WI38 (cell line): ENCODE measurements around the gene HTR6.
"Not testable (repeated sequence)": the region's sequence is repeated elsewhere in the genome, so short reads cannot be mapped to it uniquely, and the experiment has no call there.

Source experiments
- H3K4me3 ChIP-seq: 2 replicates; pipeline ENCODE4 v1.5.1; 2011; ENCODE audit warnings: low read depth, mild to moderate bottlenecking, control low read depth, low read length
- CTCF ChIP-seq: IDR thresholded peaks from 2 replicates; pipeline ENCODE4 v1.5.1; 2012; ENCODE audit warnings: low read depth, mild to moderate bottlenecking, control low read depth, low read length

Gene HTR6

GRCh38 chr1:19630720-19631395 is 33.8 kb upstream of the HTR6 start:
- H3K4me3 ChIP-seq: no peak overlapping the region
- TF ChIP-seq CTCF: no peak

DNA sequence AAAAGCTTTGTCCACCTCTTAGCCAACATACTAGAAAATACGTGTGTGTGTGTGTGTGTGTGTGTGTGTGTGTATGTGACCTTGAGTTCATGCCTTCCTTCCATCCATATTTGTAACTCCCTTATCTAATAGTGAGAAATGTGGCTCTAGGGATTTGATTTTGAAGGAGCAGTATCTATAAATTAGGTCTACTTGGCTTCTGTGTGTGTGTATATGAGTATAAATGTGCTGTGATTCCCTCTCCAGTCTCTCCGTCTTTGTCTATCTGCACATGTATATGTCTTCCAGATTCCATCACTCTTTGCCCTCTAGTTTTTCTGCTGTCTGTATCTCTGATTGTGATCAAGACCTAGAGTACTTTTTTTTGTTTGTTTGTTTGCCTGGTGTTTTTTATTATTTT is 32.5 kb upstream of the HTR6 start:
- H3K4me3 ChIP-seq: no peak overlapping the region
- no peak for TF ChIP-seq CTCF

DNA sequence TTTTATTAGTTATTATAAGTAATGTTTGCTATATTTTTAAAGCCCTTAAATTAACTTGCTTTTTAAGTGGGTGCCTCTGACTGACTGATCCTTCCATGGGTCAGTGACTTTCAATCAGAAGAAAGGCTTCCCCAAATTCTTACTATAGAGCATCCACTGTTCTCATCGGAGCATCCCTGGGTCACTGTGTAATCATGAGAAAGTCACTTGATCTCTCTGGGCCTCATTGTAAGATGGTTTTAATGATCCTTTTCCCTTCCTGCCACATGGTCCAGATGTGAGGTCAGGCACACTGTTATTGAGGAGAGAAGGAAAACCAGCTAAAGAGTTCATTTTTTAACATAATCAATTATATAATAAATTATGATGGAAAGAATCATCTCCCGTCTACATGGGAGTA is 31.6 kb upstream of the HTR6 start:
- no peak for TF ChIP-seq CTCF
- H3K4me3 ChIP-seq: no peak overlapping the region

DNA sequence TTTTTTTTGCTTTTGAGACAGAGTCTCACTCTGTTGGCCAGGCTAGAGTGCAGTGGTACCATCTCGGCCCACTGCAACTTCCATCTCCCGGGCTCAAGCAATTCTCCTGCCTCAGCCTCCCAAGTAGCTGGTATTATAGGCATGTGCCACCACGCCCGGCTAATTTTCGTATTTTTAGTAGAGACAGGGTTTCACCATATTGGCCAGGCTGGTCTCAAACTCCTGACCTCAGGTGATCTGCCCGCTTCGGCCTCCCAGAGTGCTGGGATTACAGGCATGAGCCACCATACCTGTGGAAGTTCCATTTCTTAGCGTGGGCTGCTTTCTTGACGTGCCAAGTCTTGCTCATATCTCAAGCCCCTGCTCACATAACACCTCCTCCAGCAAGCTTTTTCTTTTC is 29.6 kb upstream of the HTR6 start:
- H3K4me3 ChIP-seq: not testable (repeated sequence)

DNA sequence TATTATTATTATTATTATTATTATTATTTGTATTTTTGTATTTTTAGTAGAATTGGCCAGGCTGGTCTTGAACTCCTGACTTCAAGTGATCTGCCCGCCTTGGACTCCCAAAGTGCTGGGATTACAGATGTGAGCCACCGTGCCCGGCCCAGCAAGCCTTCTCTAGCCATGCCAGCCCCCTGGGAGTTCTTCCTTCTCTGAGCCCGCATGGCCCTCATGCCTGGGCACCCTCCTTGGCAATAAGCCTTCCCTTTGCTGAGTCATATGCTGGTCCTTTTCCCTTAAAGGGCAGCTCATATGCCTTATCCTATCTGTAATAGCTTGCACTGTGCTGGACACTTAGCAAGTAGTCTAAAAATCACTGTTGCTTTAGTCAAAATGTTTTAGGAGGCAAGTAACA is 29.0 kb upstream of the HTR6 start:
- no peak for TF ChIP-seq CTCF
- no peak overlapping the region for H3K4me3 ChIP-seq

DNA sequence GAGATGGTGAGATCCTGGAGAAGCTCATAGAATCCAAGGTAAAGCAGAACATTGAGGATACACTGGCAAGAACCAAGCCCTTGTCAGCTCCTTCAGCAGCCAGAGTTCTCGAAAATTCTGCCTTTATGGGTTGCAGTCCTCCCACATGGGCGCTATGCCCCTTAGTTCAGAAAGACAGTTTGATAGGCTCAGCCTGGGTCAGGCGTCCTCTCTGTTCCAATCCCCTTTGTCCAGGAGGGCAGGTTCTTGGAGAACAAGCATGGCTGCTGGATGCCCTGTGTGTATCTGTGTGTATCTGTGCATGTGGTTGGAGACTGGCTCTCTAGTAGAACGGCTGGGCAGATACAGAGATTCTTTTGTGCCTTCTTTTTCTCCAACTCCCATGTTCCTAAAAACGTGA is 28.6 kb upstream of the HTR6 start:
- TF ChIP-seq CTCF: no peak
- no peak overlapping the region for H3K4me3 ChIP-seq

DNA sequence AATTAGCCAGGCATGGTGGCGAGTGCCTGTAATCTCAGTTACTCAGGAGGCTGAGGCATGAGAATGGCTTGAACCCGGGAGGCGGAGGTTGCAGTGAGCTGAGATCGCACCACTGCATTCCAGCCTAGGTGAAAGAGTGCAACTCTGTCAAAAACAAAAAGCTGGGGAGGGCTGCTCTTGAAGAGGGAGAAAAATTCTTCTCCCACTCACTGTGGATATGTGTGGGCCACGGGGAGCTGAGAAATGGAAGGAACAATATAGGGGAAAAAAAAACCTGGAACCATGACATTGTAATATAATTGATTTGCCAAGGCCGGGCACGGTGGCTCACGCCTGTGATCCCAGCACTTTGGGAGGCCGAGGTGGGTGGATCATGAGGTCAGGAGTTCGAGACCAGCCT is 27.9 kb upstream of the HTR6 start:
- H3K4me3 ChIP-seq: not testable (repeated sequence)

- no peak overlapping the region for H3K4me3 ChIP-seq
- TF ChIP-seq CTCF: no peak
Observed at GRCh38 chr1:19637606-19638005, 27.1 kb upstream of the HTR6 start.

DNA sequence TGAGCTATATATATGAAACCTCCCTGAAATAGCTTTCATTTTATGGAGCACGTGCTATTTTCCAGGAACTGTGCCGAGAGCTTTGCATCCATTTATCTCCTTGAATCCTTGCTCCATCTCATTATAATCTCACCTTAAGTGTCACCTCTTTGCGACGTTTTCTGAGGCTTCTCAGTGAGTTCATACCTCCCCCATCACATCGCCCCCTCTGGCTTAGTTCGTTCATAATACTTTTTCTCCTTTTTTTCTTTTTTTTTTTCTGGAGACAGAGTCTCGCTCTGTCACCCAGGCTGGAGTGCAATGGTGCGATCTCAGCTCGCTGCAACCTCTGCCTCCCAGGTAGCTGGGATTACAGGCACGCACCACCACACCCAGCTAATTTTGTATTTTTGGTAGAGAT is 25.4 kb upstream of the HTR6 start:
- H3K4me3 ChIP-seq: not testable (repeated sequence)
